GM19193 (cell line): ENCODE data around the gene CPPED1.

ENCODE experiments used
- POLR2A ChIP-seq: IDR thresholded peaks from 4 replicates; pipeline ENCODE4 v1.6.1; 2011; ENCODE audit not compliant: insufficient read depth, insufficient read length; ENCODE audit errors: extremely low read depth

The CPPED1 gene

GRCh38 chr16:12664164-12664733 lies 139.4 kb downstream of the CPPED1 start:
- TF ChIP-seq POLR2A = no peak

GRCh38 chr16:12661656-12662172 lies 142.0 kb downstream of the CPPED1 start:
- TF ChIP-seq POLR2A = no peak

GRCh38 chr16:12659871-12660270 lies 143.8 kb downstream of the CPPED1 start:
- TF ChIP-seq POLR2A = no peak

GRCh38 chr16:12658506-12658905 lies 145.2 kb downstream of the CPPED1 start:
- TF ChIP-seq POLR2A = no peak

- TF ChIP-seq POLR2A = no peak
Measured at GRCh38 chr16:12655537-12655936, 148.2 kb downstream of the CPPED1 start.

GRCh38 chr16:12653820-12654392 lies 149.8 kb downstream of the CPPED1 start:
- no peak for TF ChIP-seq POLR2A

- no peak for TF ChIP-seq POLR2A
Measured at GRCh38 chr16:12652924-12653323, 150.8 kb downstream of the CPPED1 start.

GRCh38 chr16:12651765-12652512 lies 151.7 kb downstream of the CPPED1 start:
- no peak for TF ChIP-seq POLR2A

- no peak for TF ChIP-seq POLR2A
Measured at GRCh38 chr16:12649356-12649755, 154.3 kb downstream of the CPPED1 start.

- TF ChIP-seq POLR2A = no peak
Measured at GRCh38 chr16:12646490-12647274, 157.0 kb downstream of the CPPED1 start.

- no peak for TF ChIP-seq POLR2A
Measured at GRCh38 chr16:12646098-12646489, 157.6 kb downstream of the CPPED1 start.

- no peak for TF ChIP-seq POLR2A
Measured at GRCh38 chr16:12643034-12643455, 160.6 kb downstream of the CPPED1 start.

GRCh38 chr16:12639044-12639443 lies 164.6 kb downstream of the CPPED1 start:
- no peak for TF ChIP-seq POLR2A

- no peak for TF ChIP-seq POLR2A
Measured at GRCh38 chr16:12637002-12637401, 166.7 kb downstream of the CPPED1 start.

GRCh38 chr16:12629271-12629670 lies 174.4 kb downstream of the CPPED1 start:
- no peak for TF ChIP-seq POLR2A
